ENCODE results near the gene MIPOL1.
"Not testable (repeated sequence)": the region's sequence is repeated elsewhere in the genome, so short reads cannot be mapped to it uniquely, and the experiment has no call there.

MIPOL1 gene

GRCh38 chr14:37187840-37188577 lies 9.7 kb upstream of the MIPOL1 start:
- DNase-seq = not testable (repeated sequence)

- not testable (repeated sequence) for DNase-seq
These were observed 8.0 kb upstream of the MIPOL1 start for GRCh38 chr14:37189733-37190132.

- DNase-seq = no peak
These were observed 3.0 kb upstream of the MIPOL1 start for GRCh38 chr14:37194698-37195097.

- no peak for DNase-seq
These were observed 2.4 kb upstream of the MIPOL1 start for GRCh38 chr14:37195327-37195726.

GRCh38 chr14:37196604-37197420 lies 925 bp upstream of the MIPOL1 start:
- no peak for DNase-seq

- no peak for DNase-seq
These were observed 499 bp downstream of the MIPOL1 start for GRCh38 chr14:37198273-37198598.

GRCh38 chr14:37198907-37199306 lies 1.2 kb downstream of the MIPOL1 start:
- DNase-seq = no peak

GRCh38 chr14:37201724-37202123 lies 4.0 kb downstream of the MIPOL1 start:
- DNase-seq = no peak

GRCh38 chr14:37202265-37202664 lies 4.5 kb downstream of the MIPOL1 start:
- DNase-seq = no peak

- no peak for DNase-seq
These were observed 5.1 kb downstream of the MIPOL1 start for GRCh38 chr14:37202812-37203211.

GRCh38 chr14:37203423-37203822 lies 5.7 kb downstream of the MIPOL1 start:
- DNase-seq = no peak

- not testable (repeated sequence) for DNase-seq
These were observed 8.2 kb downstream of the MIPOL1 start for GRCh38 chr14:37205623-37206605.

- not testable (repeated sequence) for DNase-seq
These were observed 11.9 kb downstream of the MIPOL1 start for GRCh38 chr14:37209617-37210016.

GRCh38 chr14:37210448-37210847 lies 12.7 kb downstream of the MIPOL1 start:
- no peak for DNase-seq

GRCh38 chr14:37213016-37213415 lies 15.3 kb downstream of the MIPOL1 start:
- no peak for DNase-seq

- no peak for DNase-seq
These were observed 17.6 kb downstream of the MIPOL1 start for GRCh38 chr14:37215345-37215744.

GRCh38 chr14:37221073-37221472 lies 23.3 kb downstream of the MIPOL1 start:
- DNase-seq = no peak

GRCh38 chr14:37223947-37224474 lies 26.3 kb downstream of the MIPOL1 start:
- DNase-seq = no peak

- not testable (repeated sequence) for DNase-seq
These were observed 27.9 kb downstream of the MIPOL1 start for GRCh38 chr14:37225668-37226067.

- DNase-seq = no peak
These were observed 32.9 kb downstream of the MIPOL1 start for GRCh38 chr14:37230551-37231194.

GRCh38 chr14:37232907-37233481 lies 35.3 kb downstream of the MIPOL1 start:
- no peak for DNase-seq

GRCh38 chr14:37234222-37234621 lies 36.5 kb downstream of the MIPOL1 start:
- DNase-seq = no peak
